ENCODE results near the gene ZBTB43.
A peak's percentile ranks its signal among the peaks of the same experiment; 100 is the strongest.
"Not testable (repeated sequence)": the region's sequence is repeated elsewhere in the genome, so short reads cannot be mapped to it uniquely, and the experiment has no call there.

Gene ZBTB43

DNA sequence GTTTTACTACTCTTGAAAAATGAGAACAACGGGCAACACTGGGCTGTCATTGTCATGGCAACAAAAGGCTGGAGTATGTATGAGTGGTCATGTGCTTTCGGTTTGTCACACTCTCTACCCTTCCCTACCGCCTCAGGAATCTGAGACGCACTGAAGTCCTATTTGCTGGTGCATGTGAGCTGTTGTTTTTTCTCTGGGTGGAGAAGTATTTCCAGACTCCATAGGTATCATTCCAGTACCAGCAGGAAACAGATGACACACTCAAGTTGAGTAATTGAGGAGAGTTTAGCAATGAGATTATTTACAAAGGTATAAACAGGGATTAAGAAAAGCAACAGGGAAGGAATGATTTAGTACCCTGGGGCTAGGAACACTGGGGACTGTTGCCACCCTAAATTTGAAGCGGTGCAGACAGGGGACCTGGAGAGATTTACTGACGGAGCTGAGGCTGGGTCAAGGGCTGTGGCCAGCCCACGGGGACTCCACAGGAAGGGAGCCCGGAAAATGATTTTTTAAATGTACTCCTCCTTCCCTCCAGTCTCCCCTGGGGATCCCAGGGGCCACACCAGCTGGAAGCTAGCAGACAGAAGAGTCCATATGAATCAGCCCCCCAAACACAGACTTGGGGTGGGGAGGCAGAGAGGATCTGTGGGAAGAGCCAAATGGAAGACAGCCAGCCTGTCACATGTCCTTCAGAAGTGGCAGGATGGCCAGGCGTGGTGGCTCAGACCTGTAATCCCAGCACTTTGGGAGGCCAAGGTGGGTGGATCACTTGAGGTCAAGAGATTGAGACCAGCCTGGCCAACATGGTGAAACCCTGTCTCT, 13.2 kb upstream of the ZBTB43 start:
- peak; percentile 49 for DNase-seq

DNA sequence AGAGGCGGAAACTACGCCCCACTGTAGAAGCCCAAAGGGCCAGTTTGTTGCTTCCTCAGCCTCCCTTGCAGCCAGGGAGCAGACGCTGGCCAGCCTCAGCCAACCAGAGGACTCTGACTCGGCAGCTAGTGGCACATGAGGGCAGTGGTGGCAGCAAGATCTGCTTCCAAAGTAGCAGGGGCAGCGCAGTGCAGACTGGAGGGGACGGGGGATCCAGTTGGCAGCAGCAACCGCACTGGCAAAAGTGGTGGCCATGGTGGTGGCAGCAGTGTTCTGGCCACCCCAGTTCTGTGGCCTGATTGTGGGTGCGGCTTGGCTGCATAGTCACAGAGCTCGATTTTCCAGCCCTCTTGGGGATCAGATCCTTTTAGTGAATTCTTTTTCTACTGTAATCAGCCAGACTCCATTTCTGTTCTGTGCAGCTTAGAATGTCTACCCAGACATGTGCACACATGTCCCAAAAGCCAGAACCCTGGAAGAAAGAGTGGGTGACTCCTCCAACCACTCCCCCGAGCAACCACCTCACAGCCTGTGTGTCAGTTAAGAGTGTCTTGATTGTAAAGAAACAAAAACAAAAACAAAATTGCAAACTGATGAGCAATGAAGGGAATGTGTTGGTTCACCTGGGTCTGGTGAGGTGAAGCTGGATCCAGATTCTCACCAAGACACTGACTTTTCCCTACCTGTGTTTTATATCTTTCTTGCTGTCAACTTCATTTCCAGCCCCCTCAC, 11.0 kb upstream of the ZBTB43 start:
- DNase-seq = no peak

DNA sequence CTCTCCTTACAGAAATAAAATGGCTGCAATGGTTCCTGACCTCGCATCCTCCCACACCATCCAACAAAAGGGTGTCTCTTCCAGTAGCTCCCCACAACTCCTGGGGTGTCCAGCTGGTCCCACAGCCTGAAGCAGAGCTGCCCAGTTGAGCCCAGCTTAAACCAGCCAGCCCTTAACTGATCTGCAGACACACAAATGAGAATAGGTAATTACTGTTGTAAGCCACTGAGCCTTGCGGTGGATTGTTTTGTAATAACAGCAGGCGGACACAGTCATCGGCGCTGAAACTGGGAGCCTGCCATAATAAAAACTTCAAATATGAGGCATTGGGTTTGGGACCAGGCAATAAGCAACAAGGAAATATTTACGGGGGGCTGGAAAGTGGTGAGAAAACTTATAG, 10.4 kb upstream of the ZBTB43 start:
- peak; percentile 15 for DNase-seq

DNA sequence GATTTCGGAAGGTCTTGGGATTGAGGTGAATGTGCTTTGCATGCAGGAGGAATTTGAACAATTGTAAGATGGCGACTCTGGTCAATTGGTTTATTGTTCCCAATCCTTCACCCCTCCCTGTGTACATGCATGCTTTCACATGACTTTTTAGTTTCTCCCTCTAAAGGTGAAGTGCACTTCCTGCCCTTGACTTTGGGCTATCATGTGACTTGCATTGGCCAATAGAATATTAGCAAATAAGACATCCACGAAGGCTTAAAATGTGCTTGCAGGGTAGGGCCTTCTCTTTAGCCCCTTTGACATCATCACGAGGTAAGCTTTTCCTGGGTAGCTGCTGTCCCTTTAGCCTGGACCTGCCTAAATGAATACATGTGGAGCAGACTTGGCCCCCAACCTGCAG, 8.1 kb upstream of the ZBTB43 start:
- DNase-seq = no peak

DNA sequence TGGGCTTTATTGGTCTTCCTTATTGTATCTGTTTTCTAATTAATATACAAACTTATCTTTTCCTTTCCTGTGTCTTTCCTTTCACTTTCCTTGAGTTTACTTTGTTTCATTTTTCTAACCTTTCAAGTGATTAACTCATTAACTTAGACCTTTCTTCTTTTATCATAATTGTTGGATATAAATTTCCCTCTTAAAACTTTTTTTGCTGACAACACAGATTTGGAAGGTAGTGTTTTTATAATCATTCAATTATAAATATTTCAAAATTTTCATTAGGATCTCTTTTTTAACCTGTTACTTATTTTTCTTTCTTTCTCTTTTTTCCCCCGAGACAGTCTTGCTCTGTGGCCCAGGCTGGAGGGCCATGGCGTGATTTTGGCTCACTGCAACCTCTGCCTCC, 6.9 kb upstream of the ZBTB43 start:
- DNase-seq = no peak

DNA sequence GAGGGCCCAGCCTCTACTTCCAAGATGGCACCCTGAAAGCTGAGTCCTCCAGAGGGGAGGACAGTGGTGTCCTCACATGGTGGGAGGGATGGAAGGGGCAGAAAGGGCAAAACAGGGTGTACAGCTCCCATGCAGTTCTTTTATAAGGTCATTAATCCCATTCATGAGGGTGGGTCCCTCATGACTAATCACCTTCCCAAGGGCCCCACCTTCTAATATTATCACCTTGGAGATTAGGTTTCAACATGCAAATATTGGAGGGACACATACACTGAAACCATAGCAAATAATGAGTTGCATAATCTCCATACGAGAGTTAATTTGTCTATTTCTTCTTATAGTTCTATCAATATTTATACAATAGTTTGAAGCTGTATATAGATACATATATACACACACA, 5.8 kb upstream of the ZBTB43 start:
- no peak for DNase-seq

DNA sequence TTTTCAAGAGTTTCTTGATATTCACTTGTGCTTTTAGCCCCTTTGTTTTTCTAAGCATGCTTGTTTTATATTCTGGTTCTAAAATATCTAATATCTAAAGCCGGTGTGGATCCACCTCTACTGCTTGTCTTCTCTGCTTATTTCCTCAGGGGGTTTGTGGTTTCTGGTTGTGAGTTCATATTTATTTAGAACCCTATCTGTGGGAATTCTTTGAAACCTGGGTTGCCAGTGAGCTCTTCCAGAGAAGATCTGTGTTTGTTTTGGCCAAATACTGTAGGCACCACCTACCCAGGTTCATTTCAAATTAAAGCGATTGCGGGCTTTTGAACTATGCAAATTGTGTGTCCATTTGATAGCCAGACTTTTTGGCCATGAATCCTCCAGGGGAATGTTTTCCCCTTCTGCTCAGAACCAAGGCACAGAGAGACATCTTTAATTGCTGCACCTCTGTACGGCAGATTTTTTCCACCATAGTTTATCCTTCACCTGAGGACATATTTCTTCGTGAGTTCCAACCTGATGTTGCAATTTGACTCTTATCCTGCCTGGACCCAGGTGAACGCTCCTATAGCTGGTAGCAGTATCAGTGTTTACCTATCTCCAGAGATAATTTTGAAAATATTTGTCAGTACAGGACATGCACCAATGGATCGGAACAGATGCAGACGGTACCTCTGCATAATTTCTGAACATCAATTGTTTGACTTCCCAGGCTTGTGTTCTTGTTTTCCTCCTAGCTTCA, 2.4 kb upstream of the ZBTB43 start:
- DNase-seq = no peak

DNA sequence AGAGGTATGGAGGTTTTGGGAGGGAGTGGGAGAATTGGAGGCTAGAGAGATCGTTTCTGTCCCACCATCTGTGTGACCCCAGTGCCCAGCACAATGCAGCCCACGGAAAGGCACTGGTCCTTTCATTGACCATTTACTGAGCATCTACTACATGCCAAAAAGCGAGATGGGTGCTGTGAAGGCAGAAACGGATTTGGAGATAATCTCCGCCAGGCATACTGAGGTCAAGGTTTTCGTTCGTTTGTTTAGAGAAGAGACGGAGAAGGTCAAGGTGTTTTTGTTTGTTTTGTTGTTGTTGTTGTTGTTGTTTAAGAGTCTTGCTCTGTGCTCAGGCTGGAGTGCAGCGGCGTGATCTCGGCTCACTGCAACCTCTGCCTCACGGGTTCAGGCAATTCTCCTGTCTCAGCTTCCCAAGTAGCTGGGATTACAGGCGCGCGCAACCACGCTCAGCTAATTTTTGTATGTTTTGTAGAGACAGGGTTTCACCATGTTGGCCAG, 593 bp upstream of the ZBTB43 start:
- no peak for DNase-seq

DNA sequence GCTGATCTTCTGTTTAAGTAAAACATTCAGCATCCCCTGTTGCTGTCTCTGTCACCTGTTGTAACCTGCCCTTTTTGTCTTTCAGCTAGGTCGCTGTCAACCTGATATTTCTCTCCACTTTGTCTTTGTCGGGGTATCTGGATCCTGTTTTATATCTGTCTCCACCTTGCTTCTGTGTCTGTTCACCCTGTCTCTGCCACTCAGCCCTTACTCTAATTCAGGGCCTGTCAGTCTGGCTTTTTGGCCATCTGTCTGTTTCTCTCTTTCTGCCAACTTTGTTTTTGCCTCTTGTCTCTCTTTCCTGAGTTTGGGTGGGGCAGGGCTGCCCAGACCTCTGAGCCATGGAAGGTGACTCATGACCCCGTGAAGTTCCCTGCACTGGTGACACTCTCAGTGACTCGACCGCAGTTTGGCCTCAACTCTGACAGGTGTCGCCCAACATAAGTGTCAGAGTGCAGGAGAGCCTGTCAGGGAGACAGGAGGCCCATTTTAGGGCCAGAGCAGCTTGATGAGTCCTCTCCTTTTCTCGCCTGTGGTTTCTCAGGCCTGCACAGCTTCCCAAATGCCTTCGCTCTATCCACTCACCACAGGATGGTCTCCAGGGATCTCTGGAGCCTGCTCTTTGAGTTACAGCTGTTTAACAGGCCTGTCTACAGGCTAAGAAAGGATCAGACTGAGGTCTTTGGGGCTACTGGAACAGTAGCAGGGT, 868 bp downstream of the ZBTB43 start:
- peak; percentile 31 for DNase-seq

DNA sequence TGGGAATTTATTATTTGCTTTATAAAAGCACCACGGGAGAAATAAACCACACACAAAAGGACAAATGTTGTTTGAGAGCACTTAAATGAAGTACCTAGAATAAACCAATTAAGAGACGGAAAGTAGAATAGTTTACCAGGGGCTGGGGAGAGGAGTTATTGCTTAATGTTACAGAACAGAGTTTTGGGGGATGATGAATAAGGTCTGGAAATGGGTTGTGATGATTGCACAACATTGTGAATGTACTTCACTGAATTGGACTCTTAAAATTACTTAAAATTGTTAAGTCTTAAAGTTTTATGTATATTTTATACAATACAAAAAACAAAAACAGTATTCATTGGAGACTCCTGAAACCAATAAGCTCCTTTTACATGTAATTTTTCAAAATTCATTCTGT, 1.5 kb downstream of the ZBTB43 start:
- DNase-seq = no peak

DNA sequence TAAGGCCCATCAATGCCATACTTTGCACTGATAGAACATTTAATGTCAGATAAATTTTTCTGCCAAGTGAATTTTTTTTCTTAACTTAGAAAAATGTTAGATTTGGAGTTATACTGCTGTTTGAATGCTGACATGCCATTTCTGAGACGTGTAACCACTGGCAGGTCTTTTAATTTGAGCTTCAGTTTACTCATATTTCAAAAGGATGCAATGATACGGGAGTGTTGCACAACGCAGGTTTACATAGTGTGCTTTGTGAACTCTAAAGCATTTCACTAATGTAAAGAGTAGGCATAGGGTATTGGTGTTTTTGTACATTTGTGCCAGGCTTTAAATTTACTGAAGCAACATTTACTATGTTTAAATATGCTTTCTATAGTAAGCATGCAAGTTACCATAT, 4.2 kb downstream of the ZBTB43 start:
- no peak for DNase-seq

DNA sequence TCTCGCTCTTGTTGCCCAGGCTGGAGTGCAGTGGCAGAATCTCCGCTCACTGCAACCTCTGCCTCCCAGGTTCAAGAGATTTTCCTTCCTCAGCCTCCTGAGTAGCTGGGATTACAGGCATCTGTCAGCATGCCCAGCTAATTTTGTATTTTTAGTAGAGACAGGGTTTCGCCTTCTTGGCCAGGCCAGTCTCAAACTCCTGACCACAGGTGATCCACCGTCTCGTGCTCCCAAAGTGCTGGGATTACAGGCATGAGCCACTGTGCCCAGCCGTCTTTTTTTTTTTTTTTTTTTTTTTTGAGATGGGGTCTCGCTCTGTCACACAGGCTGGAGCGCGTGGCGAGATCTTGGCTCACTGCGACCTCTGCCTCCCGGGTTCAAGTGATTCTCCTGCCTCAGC, 5.4 kb downstream of the ZBTB43 start:
- DNase-seq = not testable (repeated sequence)

DNA sequence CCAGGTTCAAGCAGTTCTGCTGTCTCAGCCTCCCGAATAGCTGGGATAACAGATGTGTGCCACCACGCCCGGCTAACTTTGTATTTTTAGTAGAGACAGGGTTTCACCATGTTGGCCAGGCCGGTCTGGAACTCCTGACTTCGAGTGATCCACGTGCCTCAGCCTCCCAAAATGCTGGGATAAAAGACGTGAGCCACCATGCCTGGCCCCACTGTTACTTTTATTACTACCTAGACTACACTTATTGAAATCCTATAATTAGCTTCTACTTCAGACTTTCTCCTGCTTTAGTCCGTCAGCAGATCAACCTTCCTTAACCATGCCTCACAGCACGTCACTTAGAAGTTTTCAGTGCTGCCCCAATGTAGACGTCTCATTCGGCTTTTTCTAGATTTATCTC, 8.2 kb downstream of the ZBTB43 start:
- no peak for DNase-seq

DNA sequence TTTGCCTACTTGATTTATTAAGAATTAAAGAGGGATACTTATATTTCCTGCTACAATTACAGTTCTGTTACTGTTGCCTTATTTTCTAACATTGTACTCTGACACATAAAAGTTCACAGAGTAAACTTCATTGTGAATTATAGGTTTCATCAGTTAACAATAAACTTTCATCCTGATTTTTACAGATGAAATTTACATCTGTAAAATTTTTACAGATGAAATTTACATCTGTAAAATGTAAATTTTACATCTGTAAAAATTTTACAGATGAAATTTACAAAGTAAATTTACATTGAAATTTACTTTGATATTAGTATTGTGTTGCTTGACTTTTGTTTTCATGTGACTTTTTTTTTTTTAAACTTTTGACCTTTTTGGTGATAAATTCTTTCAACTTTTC, 9.3 kb downstream of the ZBTB43 start:
- DNase-seq = no peak

DNA sequence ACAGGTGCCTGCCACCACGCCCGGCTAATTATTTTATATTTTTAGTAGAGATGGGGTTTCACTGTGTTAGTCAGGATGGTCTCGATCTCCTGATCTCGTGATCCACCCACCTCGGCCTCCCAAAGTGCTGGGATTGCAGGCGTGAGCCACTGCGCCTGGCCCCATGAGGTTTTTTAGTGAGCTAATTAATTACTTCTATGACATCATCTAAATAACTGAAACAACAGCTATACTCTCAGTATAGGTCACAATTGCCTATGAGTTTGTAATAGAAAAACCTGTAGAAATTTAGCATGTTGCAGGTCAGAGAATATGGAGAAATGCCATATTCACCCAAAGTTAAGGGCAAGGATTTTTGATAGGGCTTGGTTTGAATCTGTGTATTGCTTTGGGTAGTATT, 12.8 kb downstream of the ZBTB43 start:
- DNase-seq = not testable (repeated sequence)

DNA sequence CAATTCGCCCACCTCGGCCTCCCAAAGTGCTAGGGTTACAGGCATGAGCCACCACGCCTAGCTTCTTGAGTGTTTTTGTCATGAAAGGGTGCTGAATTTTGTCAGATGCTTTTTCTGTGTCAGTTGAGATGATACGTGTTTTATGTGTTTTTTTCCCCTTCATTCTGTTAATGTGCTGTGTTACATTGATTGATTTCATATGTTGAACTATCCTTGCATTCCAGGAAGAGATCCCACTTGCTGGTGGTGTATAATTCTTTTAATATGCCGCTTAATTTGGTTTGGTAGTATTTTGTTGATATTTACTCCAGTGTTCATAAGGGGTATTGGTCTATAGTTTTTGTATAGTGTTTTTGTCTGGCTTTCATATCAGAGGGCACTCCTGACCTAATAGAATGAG, 13.6 kb downstream of the ZBTB43 start:
- DNase-seq = no peak

DNA sequence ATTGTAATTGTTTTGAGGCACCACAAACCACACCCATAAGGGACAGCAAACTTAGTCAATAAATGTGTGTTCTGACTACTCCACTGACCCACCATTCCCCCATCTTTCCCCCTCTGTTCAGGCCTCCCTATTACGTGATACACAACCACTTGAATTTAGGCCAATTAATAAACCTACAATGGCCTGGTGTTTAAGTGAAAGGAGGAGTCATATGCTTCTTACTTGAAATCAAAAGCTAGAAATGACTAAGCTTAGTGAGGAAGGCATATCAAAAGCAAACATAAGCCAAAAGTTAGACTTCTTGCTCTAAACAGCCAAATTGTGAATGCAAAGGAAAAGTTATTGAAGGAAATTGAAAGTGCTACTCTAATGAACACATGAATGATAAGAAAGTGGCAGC, 14.6 kb downstream of the ZBTB43 start:
- no peak for DNase-seq

DNA sequence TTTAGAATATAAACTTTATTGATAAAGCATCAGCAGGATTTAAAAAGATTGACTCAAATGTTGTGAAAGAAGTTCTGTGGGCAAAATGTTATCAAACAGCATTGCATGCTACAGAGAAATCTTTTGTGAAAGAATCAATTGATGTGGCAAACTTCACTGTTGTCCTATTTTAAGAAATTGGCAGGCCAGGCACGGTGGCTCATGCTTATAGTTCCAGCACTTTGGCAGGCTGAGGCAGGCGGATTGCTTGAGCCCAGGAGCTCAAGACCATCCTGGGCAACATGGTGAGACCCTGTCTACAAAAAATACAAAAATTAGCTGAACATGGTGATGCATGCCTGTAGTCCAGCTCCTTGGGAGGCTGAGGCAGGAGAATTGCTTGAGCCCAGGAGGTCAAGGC, 17.4 kb downstream of the ZBTB43 start:
- DNase-seq = no peak

DNA sequence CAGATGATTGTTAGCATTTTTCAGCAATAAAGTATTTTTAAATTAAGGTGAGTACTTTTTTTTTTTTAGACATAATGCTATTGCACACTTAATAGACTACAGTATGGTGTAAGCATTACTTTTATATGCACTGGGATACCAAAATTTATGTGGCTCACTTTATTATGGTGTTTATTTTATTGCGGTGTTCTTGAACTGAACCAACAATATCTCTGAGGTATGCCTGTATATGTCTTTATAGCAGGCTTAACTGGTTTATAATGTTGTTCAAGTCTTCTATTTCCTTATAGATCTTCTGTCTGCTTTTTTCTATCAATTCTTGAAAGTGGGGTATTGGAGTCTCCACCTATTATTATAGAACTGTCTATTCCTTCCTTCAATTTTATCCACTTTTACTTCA, 18.0 kb downstream of the ZBTB43 start:
- no peak for DNase-seq

DNA sequence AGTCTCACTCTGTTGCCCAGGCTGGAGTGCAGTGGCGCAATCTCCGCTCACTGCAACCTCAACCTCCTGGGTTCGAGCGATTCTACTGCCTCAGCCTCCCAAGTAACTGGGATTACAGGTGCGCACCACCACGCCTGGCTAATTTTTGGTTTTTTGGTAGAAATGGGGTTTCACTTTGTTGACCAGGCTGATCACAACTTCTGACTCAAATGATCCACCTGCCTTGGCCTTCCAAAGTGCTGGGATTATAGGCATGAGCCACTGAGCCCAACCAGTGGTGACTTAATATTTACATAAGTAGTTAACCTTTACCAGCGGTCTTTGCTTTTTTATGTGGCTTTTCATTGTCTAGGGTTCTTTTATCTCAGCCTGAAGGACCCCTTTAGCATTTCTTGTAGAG, 19.2 kb downstream of the ZBTB43 start:
- not testable (repeated sequence) for DNase-seq

DNA sequence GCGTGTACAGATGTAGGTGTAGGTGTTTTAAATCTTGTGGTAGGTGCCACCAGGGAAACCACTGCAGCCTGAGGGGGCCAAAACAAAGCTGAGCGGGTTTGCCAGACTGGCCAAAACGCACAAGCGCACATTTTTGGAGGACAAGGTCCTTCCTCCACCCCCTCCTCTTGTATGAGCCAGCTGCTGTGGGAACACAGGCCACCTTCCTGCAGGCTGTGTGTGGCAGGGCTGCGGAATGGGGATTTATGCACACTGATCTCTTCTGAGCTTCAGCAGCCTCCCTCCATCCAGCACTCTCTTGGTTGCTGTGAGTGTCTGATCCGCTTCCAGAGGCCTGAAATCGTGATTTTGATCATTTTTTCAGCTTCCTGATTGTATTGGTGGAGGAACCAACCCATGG, 22.4 kb downstream of the ZBTB43 start:
- DNase-seq = no peak

DNA sequence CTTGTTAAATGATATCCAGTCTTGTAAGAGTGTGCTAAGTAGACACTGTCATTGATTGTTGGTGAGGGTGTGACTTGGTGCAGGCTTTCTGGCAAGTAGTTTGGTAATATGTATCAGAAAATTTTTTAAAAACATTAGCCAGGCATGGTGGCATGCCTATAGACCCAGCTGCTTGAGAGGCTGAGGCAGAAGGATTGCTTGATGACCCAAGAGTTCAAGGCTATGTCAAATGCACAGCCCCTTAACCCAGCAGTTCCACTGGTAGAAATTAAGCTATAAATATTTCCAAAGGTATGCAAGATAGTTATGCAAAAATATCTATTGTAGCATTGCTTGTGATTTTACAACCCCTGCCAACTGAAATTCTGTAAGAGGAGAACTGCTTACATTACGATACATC, 24.2 kb downstream of the ZBTB43 start:
- DNase-seq = no peak

DNA sequence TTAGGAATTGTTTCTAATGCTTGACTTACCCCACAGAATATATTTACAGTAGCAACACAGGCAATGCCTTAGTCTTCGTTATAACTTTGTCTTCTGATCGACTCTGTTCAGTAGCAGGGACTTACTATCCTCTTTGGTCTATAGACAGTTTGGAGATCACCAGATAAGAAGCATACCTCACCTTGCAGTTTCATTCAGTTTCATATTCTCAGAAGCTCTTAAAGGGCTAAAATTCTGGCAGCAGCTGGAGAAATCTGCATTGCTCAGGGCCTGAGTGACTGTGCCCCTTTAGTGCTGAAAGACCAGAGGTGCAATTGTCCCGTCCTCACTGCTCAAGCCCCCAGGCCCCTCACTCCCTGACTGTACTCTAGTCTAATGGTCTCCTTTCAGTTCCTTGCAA, 26.0 kb downstream of the ZBTB43 start:
- no peak for DNase-seq

Data from NCI-H82 (cell line).